Breast epithelium (tissue), 4 donors: ENCODE measurements around the gene CDH4. TPM values are rescaled to one million over a fixed set of nuclear protein-coding genes. Genes with fewer than 3 reads are reported as not detected.

Experiments
- DNase-seq, 2 donors: peaks; one replicate each; pipeline ENCODE4 v3.0.0-alpha.2; 2019; ENCODE audit warnings: low spot score in 2 of 2
- H3K27ac ChIP-seq, 2 donors: fragments of 200-600 bp; sonication (generic) in 1 of 2; one replicate each; pipeline ENCODE4 v1.5.1; 2016 to 2019; ENCODE audit warnings: mild to moderate bottlenecking in 1 of 2
- H3K27me3 ChIP-seq, 2 donors: fragments of 200-600 bp; sonication (generic) in 1 of 2; one replicate each; pipeline versions ENCODE4 v1.5.1 to v1.6.0; 2017 to 2019; ENCODE audit warnings: control low read depth in 1 of 2, mild to moderate bottlenecking in 1 of 2
- H3K36me3 ChIP-seq: fragments of 200-600 bp; one replicate; pipeline ENCODE4 v1.5.1; 2019
- H3K4me1 ChIP-seq, 2 donors: fragments of 200-600 bp; sonication (generic); one replicate each; pipeline ENCODE4 v1.5.1; 2016 to 2019; ENCODE audit warnings: control low read depth in 1 of 2
- H3K4me3 ChIP-seq, 3 donors: fragments of 200-600 bp; sonication (generic); 1 replicate in 2 of 3; 2 replicates in 1 of 3; pipeline ENCODE4 v1.5.1; 2016 to 2019; ENCODE audit warnings: mild to moderate bottlenecking in 3 of 3, moderate library complexity in 2 of 3
- H3K9me3 ChIP-seq, 2 donors: fragments of 200-600 bp; sonication (generic) in 1 of 2; one replicate each; pipeline ENCODE4 v1.5.1; 2016 to 2019; ENCODE audit warnings: control low read depth in 1 of 2
- POLR2A ChIP-seq: fragments of 450-650 bp; IDR thresholded peaks from one replicate; pipeline ENCODE4 v1.6.1; 2016; ENCODE audit warnings: antibody characterized with exemption, mild to moderate bottlenecking, moderate library complexity
- POLR2AphosphoS5 ChIP-seq, 3 donors: sonication (generic); formaldehyde crosslinking; IDR thresholded peaks; one replicate each; pipeline ENCODE4 v1.6.1; 2017; ENCODE audit warnings: antibody characterized with exemption in 3 of 3
- intact Hi-C: fragments of 100-400 bp; cut with DNase I; formaldehyde crosslinking; loops from one replicate; pipeline ENCODE4 v1.15.1; 2023; ENCODE audit warnings: low total_unique reads
- total RNA-seq, 3 donors: library from RNA; depleted of rRNA; stranded (reverse); fragments of >200 nt; gene quantifications; one replicate each; pipeline ENCODE4 v1.1.0, GENCODE V29; 2016
- TF ChIP-seq, protein P1 (sequence below), 3 donors: fragments of 450-650 bp; IDR thresholded peaks; one replicate each; pipeline ENCODE4 v1.5.1; 2016 to 2017; ENCODE audit warnings: antibody characterized with exemption in 3 of 3, mild to moderate bottlenecking in 3 of 3, moderate library complexity in 3 of 3

The CDH4 gene
- total RNA-seq, 3 donors from 2014 or later, result under 0.01 TPM; not detected in 2

DNA sequence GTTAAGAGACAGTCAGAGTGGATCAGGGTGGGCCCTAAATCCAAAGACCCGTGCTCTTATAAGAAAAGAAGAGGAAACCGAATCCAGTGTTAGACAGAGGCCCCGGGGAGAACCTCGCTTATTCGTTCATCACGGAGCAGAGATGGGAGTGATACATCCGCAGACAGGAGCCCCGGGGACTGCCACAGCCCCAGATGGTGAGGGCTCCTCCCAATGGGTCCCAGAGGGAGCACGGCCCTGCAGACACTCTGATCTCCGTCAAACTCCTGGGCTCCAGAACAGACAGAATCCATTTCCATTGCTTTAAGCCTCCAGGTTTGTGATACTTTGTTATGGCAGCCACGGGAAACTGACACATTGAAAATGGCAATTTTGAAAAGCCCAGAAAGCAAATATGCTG is 47.0 kb downstream of the CDH4 start:
- H3K4me1 ChIP-seq, result no peaks in the 10 kb centered on the region

DNA sequence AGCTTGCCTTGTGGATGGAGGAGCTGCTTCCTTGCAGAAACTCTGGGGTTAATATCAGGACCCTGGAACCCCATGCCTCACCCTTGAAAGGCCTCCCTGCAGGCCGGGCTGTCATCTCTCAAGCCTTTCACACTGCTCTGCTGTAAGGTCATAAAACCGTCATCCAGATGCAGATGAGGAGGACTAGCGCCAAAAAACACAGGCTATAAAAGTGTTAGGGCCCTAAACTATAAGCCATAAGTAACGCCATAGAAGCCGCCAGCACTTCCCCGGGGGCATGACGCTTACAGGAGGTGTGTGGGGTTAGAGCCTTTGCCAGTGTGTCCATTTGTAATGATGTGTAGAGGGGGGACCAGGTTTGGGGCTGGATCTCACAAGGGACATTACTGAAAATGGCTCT is 47.6 kb downstream of the CDH4 start:
- H3K9me3 ChIP-seq, result no peaks in the 10 kb centered on the region
- H3K27ac ChIP-seq, result no peak overlapping the region
- intact Hi-C loops, result no loop called here
- no peak for DNase-seq
- no peak overlapping the region for H3K4me3 ChIP-seq
- TF ChIP-seq, protein P1, sequence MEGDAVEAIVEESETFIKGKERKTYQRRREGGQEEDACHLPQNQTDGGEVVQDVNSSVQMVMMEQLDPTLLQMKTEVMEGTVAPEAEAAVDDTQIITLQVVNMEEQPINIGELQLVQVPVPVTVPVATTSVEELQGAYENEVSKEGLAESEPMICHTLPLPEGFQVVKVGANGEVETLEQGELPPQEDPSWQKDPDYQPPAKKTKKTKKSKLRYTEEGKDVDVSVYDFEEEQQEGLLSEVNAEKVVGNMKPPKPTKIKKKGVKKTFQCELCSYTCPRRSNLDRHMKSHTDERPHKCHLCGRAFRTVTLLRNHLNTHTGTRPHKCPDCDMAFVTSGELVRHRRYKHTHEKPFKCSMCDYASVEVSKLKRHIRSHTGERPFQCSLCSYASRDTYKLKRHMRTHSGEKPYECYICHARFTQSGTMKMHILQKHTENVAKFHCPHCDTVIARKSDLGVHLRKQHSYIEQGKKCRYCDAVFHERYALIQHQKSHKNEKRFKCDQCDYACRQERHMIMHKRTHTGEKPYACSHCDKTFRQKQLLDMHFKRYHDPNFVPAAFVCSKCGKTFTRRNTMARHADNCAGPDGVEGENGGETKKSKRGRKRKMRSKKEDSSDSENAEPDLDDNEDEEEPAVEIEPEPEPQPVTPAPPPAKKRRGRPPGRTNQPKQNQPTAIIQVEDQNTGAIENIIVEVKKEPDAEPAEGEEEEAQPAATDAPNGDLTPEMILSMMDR (IDR thresholded peaks at IDR 0.05), result no peak
- TF ChIP-seq POLR2AphosphoS5 (IDR thresholded peaks at IDR 0.05) (no peak), POLR2A (no peak)
- H3K27me3 ChIP-seq, result no peaks in the 10 kb centered on the region
- no peaks in the 10 kb centered on the region for H3K4me1 ChIP-seq
- no peaks in the 10 kb centered on the region for H3K36me3 ChIP-seq

More for the DNA sequence above, 47.0 kb downstream of the CDH4 start:
- no peak overlapping the region for H3K27ac ChIP-seq
- TF ChIP-seq POLR2AphosphoS5 (IDR thresholded peaks at IDR 0.05) (no peak), POLR2A (no peak)
- TF ChIP-seq, protein P1 (IDR thresholded peaks at IDR 0.05), result no peak
- no peak overlapping the region for H3K4me3 ChIP-seq
- no peaks in the 10 kb centered on the region for H3K36me3 ChIP-seq
- DNase-seq, result no peak
- H3K27me3 ChIP-seq, result no peaks in the 10 kb centered on the region
- H3K9me3 ChIP-seq, result no peaks in the 10 kb centered on the region
- intact Hi-C loops, result no loop called here

DNA sequence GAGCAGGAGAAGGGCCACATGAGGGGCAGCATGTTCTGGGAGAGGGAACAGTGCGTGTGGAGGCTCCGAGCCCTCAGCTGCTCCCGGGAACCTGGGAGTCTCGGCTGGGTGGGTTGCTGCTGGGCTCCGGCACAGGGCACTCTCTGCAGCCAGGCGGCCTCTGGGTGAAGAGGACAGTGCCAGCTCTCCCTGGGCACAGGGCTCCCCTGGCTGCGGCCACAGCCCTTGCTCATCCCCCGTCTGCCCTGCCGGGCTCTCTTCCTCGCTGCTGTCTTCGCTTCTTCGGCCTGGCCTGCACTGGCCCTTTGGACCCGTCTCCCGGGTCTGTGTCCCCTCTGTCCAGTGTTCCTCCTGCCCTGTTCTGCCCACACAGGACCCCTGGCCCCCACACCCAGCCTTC is 48.2 kb downstream of the CDH4 start:
- intact Hi-C loops, result no loop called here
- no peak for DNase-seq
- no peaks in the 10 kb centered on the region for H3K9me3 ChIP-seq
- H3K27ac ChIP-seq, result no peak overlapping the region
- no peaks in the 10 kb centered on the region for H3K27me3 ChIP-seq
- H3K4me1 ChIP-seq, result no peaks in the 10 kb centered on the region
- TF ChIP-seq POLR2AphosphoS5 (IDR thresholded peaks at IDR 0.05) (no peak), POLR2A (no peak)
- TF ChIP-seq, protein P1 (IDR thresholded peaks at IDR 0.05), result no peak
- no peak overlapping the region for H3K4me3 ChIP-seq
- no peaks in the 10 kb centered on the region for H3K36me3 ChIP-seq

DNA sequence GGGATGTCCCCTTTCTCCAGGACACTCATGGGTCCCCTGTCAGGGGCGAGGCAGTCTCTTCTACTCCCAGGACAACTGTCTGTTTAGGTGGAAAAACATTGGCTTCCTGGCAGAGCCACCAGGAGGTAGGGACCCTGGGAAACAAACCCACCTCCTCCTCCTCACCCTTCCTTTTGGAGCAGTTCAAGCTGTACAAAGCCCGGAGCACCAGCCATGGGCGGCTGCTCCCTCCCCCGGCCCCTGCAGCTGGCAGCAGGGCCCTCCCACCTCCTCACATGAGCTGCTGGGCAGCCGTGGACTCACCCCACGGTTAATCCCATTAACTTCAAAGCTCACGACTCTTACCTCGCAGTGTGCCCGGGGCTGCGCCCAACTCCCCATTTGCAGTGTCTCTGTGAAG is 48.6 kb downstream of the CDH4 start:
- no peak overlapping the region for H3K4me3 ChIP-seq
- intact Hi-C loops, result no loop called here
- no peak for TF ChIP-seq POLR2AphosphoS5 (IDR thresholded peaks at IDR 0.05)
- TF ChIP-seq POLR2A, result no peak
- TF ChIP-seq, protein P1 (IDR thresholded peaks at IDR 0.05), result no peak
- no peak overlapping the region for H3K27ac ChIP-seq
- no peaks in the 10 kb centered on the region for H3K36me3 ChIP-seq
- DNase-seq, result no peak
- H3K27me3 ChIP-seq, result no peaks in the 10 kb centered on the region
- no peaks in the 10 kb centered on the region for H3K4me1 ChIP-seq
- no peaks in the 10 kb centered on the region for H3K9me3 ChIP-seq

DNA sequence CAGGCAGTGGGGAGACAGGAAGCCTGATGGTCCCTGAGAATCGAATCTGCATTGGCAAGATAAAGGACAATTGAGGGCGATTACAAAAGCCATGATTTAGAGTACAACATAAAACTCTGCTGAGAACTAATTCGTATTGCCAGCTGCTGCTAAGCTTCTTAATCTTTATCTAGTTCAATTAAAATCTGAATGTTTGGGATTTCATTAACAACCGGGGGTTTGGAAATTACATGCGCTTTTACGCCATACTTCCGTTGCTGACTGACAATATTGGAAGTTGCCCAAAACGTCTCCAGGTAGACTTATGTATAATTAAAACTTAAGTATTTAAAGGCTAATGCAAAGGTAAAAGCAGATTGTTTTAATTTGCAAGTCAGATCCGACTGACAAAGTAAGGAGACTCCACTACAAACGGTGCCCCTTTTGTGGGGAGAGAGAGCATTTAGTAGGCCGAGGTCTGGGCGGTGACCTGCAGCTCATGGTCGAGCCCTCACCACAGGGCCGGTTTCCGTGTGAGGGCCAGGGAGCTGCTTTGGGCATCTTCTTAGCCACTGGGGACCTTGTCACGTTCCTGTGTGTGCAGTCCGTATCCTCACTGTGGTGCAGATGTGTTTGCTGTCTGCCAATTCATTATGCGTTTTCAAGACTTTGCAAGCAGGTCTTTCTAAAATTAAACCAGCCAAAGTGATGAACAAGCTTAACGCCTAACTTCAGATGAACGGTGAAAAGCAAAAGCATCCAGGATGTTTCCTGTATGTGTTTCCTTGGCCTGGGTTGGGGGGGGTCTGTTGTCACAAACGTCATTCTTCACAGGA is 49.9 kb downstream of the CDH4 start:
- H3K36me3 ChIP-seq, result no peaks in the 10 kb centered on the region
- no peak overlapping the region for H3K27ac ChIP-seq
- intact Hi-C loops, result no loop called here
- H3K4me3 ChIP-seq, result no peak overlapping the region
- H3K27me3 ChIP-seq, result no peaks in the 10 kb centered on the region
- no peak for DNase-seq
- H3K9me3 ChIP-seq, result no peaks in the 10 kb centered on the region
- TF ChIP-seq POLR2A (no peak), POLR2AphosphoS5 (IDR thresholded peaks at IDR 0.05) (no peak)
- TF ChIP-seq, protein P1 (IDR thresholded peaks at IDR 0.05), result no peak
- no peaks in the 10 kb centered on the region for H3K4me1 ChIP-seq
